ENCODE measurements around the gene MYO1B.

- TF ChIP-seq CTCF (conservative IDR thresholded peaks at IDR 0.05; ENCODE audit: low read depth in 2 of 2) (no peak), POLR2AphosphoS5 (IDR thresholded peaks at IDR 0.05; ENCODE audit: low read depth) (no peak), REST (IDR thresholded peaks at IDR 0.05; ENCODE audit: unreplicated experiment) (no peak), EZH2 (IDR thresholded peaks at IDR 0.05; ENCODE audit: low read depth, unreplicated experiment) (no peak), EZH2phosphoT487 (IDR thresholded peaks at IDR 0.05; ENCODE audit: unreplicated experiment) (no peak), CREB1 (CRISPR knock-in tag; IDR thresholded peaks at IDR 0.05; ENCODE audit: low read depth) (no peak), JUNB (IDR thresholded peaks at IDR 0.05; ENCODE audit: unreplicated experiment) (no peak)
Measured at GRCh38 chr2:191428141-191428540, 182.9 kb downstream of the MYO1B start.
